Psoas muscle (tissue), 8 donors: ENCODE results near the gene RERGL. TPM values are rescaled to one million over a fixed set of nuclear protein-coding genes. Genes with fewer than 3 reads are reported as not detected.
"Not testable (repeated sequence)": the region's sequence is repeated elsewhere in the genome, so short reads cannot be mapped to it uniquely, and the experiment has no call there.

Experiments
- ATAC-seq, 4 donors: fragments of 200-7000 bp; cut with Tn5 transposase; one replicate each; pipeline ENCODE4 v1.9.1; 2020; ENCODE audit warnings: moderate library complexity in 3 of 4, mild to moderate bottlenecking in 2 of 4
- DNase-seq, 2 donors: peaks; one replicate each; pipeline ENCODE4 v3.0.0-alpha.2; 2020
- H3K27ac ChIP-seq: fragments of 200-600 bp; one replicate; pipeline ENCODE4 v1.8.0; 2022
- H3K27me3 ChIP-seq, 3 donors: fragments of 200-600 bp in 1 of 3; one replicate each; pipeline versions ENCODE4 v1.6.1 to v1.8.0; 2013 to 2022; ENCODE audit warnings: low read length in 2 of 3, mild to moderate bottlenecking in 2 of 3, moderate library complexity in 1 of 3; ENCODE audit not compliant: insufficient read depth in 3 of 3
- H3K36me3 ChIP-seq, 2 donors: fragments of 200-600 bp in 1 of 2; one replicate each; pipeline versions ENCODE4 v1.6.1 to v1.8.0; 2013 to 2022; ENCODE audit warnings: low read depth in 1 of 2, mild to moderate bottlenecking in 1 of 2, moderate library complexity in 1 of 2; ENCODE audit not compliant: insufficient read depth in 1 of 2
- H3K4me1 ChIP-seq: fragments of 200-600 bp; one replicate; pipeline ENCODE4 v1.8.0; 2022
- H3K4me3 ChIP-seq: fragments of 200-600 bp; one replicate; pipeline ENCODE4 v1.8.0; 2022; ENCODE audit warnings: mild to moderate bottlenecking
- H3K9me3 ChIP-seq: fragments of 200-600 bp; one replicate; pipeline ENCODE4 v1.8.0; 2022
- WGBS, 3 donors: extraction: QIAGEN DNeasy Blood & Tissue Kit; methylation state at CpG; one replicate each; pipeline versions ENCODE4 v1.1.6 to v1.1.7; 2013; 5-methylcytosine and 5-hydroxymethylcytosine counted together
- intact Hi-C, 2 donors: fragments of 100-400 bp; cut with DNase I; formaldehyde crosslinking; loops; one replicate each; pipeline versions ENCODE4 v1.11.0 to v1.14.2; 2022
- polyA plus RNA-seq, 3 donors: library from polyadenylated mRNA; stranded (reverse); fragments of 200-250 nt; gene quantifications; one replicate each; pipeline ENCODE4 v1.2.3, GENCODE V29; 2013
- total RNA-seq, 4 donors: library from RNA; stranded (reverse); fragmentation: NEBNext Ultra II Directional in 2 of 4; extraction: Animal tissue kit (Norgen Biotek cat#: 25700) in 2 of 4; gene quantifications; one replicate each; pipeline versions ENCODE4 v1.2.1 to v1.2.4, GENCODE V29; 2021 to 2023
- TF ChIP-seq, protein P1 (sequence below): fragments of 200-600 bp; IDR thresholded peaks from one replicate; pipeline ENCODE4 v1.8.0; 2022; ENCODE audit warnings: antibody characterized with exemption
- donor health status: healthy with polysubstance abuse.
- donor health status: DM: no; HTN: no; CAD: no; lungs with moderate emphysema.
- donor health status: Bipolar disorder and iron deficiency.
- donor health status: healthy.
- donor health status: DM: yes; HTN: yes; CAD: no.
- donor health status: DM: no; HTN: no; CAD: no.
- donor health status: DM: no; HTN: no; CAD: no.
- donor health status: DM: yes; HTN: yes; CAD: no.

The RERGL gene
- total and polyA plus RNA-seq, 7 donors, result 0.39 to 8.5 (median 2.4) TPM

GRCh38 chr12:18068355-18068754 is 21.6 kb downstream of the RERGL start:
- H3K9me3 ChIP-seq, result no peaks in the 10 kb centered on the region
- 51 to 66% (median 63%) methylated on average over 3 of the region's 3 CpGs for WGBS, 3 donors
- no peak overlapping the region for H3K4me3 ChIP-seq
- no peak for DNase-seq
- no peak overlapping the region for H3K27ac ChIP-seq
- intact Hi-C loops, result no loop called here
- H3K36me3 ChIP-seq, result no peaks in the 10 kb centered on the region
- no peak for ATAC-seq
- no peaks in the 10 kb centered on the region for H3K4me1 ChIP-seq
- no peaks in the 10 kb centered on the region for H3K27me3 ChIP-seq
- TF ChIP-seq, protein P1, sequence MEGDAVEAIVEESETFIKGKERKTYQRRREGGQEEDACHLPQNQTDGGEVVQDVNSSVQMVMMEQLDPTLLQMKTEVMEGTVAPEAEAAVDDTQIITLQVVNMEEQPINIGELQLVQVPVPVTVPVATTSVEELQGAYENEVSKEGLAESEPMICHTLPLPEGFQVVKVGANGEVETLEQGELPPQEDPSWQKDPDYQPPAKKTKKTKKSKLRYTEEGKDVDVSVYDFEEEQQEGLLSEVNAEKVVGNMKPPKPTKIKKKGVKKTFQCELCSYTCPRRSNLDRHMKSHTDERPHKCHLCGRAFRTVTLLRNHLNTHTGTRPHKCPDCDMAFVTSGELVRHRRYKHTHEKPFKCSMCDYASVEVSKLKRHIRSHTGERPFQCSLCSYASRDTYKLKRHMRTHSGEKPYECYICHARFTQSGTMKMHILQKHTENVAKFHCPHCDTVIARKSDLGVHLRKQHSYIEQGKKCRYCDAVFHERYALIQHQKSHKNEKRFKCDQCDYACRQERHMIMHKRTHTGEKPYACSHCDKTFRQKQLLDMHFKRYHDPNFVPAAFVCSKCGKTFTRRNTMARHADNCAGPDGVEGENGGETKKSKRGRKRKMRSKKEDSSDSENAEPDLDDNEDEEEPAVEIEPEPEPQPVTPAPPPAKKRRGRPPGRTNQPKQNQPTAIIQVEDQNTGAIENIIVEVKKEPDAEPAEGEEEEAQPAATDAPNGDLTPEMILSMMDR, result no peak

DNA sequence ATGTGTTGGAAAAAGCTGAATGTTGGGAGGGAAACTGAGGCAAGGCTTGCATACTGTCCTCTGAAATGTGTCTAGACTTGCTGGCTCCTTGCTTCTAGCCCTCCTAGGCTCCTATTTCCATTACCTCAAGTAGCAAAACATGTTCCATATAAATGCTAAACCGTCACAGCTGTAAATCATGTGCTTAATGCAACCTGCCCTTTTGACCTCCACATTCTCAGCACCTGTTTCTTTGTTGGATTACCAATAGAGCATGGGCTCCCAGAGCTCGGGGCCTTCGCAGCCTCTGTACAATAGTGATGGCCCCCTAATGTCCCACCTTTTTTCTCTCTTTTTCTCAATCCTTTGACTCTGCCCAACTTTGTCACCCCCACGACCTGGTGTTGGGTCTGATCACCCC is 23.3 kb downstream of the RERGL start:
- H3K4me3 ChIP-seq, result no peak overlapping the region
- H3K27me3 ChIP-seq, result no peaks in the 10 kb centered on the region
- WGBS, 3 donors, result 24 to 30% (median 27%) methylated on average over 4 of the region's 4 CpGs
- peaks cover 7% of the 10 kb centered on the region for H3K9me3 ChIP-seq
- H3K36me3 ChIP-seq, result no peaks in the 10 kb centered on the region
- no peak for DNase-seq
- TF ChIP-seq, protein P1, result no peak
- no peaks in the 10 kb centered on the region for H3K4me1 ChIP-seq
- intact Hi-C loops, result no loop called here
- H3K27ac ChIP-seq, result no peak overlapping the region
- ATAC-seq, result no peak

- H3K4me1 ChIP-seq, H3K4me3 ChIP-seq, H3K27ac ChIP-seq, intact Hi-C loops, H3K36me3 ChIP-seq, DNase-seq, H3K27me3 ChIP-seq, H3K9me3 ChIP-seq, ATAC-seq: not testable (repeated sequence)
- 86 to 90% (median 87%) methylated on average over 4 of the region's 4 CpGs for WGBS, 3 donors
These were observed 27.1 kb downstream of the RERGL start for GRCh38 chr12:18062867-18063266.

- no peak overlapping the region for H3K27ac ChIP-seq
- H3K27me3 ChIP-seq, result no peaks in the 10 kb centered on the region
- intact Hi-C loops, result no loop called here
- no peaks in the 10 kb centered on the region for H3K4me1 ChIP-seq
- H3K36me3 ChIP-seq, result no peaks in the 10 kb centered on the region
- no peak for ATAC-seq
- TF ChIP-seq, protein P1, result no peak
- DNase-seq, result no peak
- H3K4me3 ChIP-seq, result no peak overlapping the region
- 16 to 40% (median 36%) methylated on average over 1 of the region's 1 CpG for WGBS, 3 donors
- peaks cover 4% of the 10 kb centered on the region for H3K9me3 ChIP-seq
These were observed 32.9 kb downstream of the RERGL start for GRCh38 chr12:18057051-18057450.

- intact Hi-C loops, result no loop called here
- no peak overlapping the region for H3K4me3 ChIP-seq
- H3K9me3 ChIP-seq, result peaks cover 2% of the 10 kb centered on the region
- H3K36me3 ChIP-seq, result no peaks in the 10 kb centered on the region
- DNase-seq, result no peak
- H3K27me3 ChIP-seq, result no peaks in the 10 kb centered on the region
- TF ChIP-seq, protein P1, result no peak
- ATAC-seq, result no peak
- WGBS, 3 donors, result 53 to 56% (median 54%) methylated on average over 2 of the region's 2 CpGs
- no peak overlapping the region for H3K27ac ChIP-seq
- H3K4me1 ChIP-seq, result no peaks in the 10 kb centered on the region
These were observed 34.9 kb downstream of the RERGL start for GRCh38 chr12:18054925-18055619.
